BJ (cell line): Measurements from ENCODE around the gene FRMD3. TPM values are rescaled to one million over a fixed set of nuclear protein-coding genes. Genes with fewer than 3 reads are reported as not detected.

Experiments
- CTCF ChIA-PET: fragments of 350-600 bp; formaldehyde crosslinking; extraction: SDS; loops from one replicate; lab custom pipeline; 2021; ENCODE audit warnings: antibody characterized with exemption, inconsistent platforms; lab: Yijun Ruan, JAX
- POLR2A ChIA-PET: fragments of 300-600 bp; sonication (Branson Sonifier 250); formaldehyde crosslinking; extraction: SDS; loops from one replicate; lab custom pipeline; 2021; ENCODE audit warnings: antibody characterized with exemption; lab: Charles Lee
- DNase-seq: peaks from one replicate; pipeline ENCODE4 v3.0.0-alpha.2; 2011; ENCODE audit warnings: low read depth
- H3K27me3 ChIP-seq: 2 replicates; pipeline ENCODE4 v1.6.0; 2011; ENCODE audit warnings: low read length; ENCODE audit not compliant: control insufficient read depth, insufficient read depth
- H3K36me3 ChIP-seq: 2 replicates; pipeline ENCODE4 v1.5.1; 2011; ENCODE audit warnings: low read length; ENCODE audit not compliant: control insufficient read depth, insufficient read depth
- H3K4me3 ChIP-seq: 2 replicates; pipeline ENCODE4 v1.5.1; 2011; ENCODE audit warnings: low read depth, mild to moderate bottlenecking, control low read depth, low read length
- polyA plus RNA-seq: library from polyadenylated mRNA; depleted of rRNA; stranded (reverse); fragments of >200 nt; gene quantifications from 2 replicates; pipeline ENCODE4 v1.2.3, GENCODE V29; 2011
- TF ChIP-seq, protein P1 (sequence below): IDR thresholded peaks from 2 replicates; pipeline ENCODE4 v1.5.1; 2011; ENCODE audit warnings: low read depth, mild to moderate bottlenecking, control low read depth, inconsistent platforms, low read length, moderate library complexity; ENCODE audit not compliant: insufficient read depth

FRMD3 gene
- polyA plus RNA-seq, 1 experiment, result 0.10 TPM

DNA sequence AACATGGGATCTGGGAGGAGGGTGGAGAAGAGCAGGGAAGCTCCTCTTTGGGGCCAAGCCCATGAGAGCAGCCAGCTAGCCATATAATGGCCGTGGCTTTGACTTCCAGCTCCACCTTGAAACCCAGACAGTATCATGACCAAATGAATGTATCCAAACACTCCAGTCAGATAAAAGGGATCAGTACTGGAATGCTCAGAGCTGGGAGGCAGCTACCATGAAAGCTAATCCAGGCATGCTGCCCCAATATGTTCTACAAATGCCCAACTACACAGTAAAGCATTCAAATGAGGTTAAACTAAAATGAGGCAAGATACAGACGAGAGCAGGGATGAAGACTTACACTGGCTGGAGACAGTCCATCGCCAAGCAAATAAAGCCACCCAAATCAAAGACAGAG, 69.4 kb downstream of the FRMD3 start:
- CTCF ChIA-PET, result no interaction called here
- POLR2A ChIA-PET, result no interaction called here
- TF ChIP-seq, protein P1, sequence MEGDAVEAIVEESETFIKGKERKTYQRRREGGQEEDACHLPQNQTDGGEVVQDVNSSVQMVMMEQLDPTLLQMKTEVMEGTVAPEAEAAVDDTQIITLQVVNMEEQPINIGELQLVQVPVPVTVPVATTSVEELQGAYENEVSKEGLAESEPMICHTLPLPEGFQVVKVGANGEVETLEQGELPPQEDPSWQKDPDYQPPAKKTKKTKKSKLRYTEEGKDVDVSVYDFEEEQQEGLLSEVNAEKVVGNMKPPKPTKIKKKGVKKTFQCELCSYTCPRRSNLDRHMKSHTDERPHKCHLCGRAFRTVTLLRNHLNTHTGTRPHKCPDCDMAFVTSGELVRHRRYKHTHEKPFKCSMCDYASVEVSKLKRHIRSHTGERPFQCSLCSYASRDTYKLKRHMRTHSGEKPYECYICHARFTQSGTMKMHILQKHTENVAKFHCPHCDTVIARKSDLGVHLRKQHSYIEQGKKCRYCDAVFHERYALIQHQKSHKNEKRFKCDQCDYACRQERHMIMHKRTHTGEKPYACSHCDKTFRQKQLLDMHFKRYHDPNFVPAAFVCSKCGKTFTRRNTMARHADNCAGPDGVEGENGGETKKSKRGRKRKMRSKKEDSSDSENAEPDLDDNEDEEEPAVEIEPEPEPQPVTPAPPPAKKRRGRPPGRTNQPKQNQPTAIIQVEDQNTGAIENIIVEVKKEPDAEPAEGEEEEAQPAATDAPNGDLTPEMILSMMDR, result no peak

GRCh38 chr9:83466877-83467276, 71.3 kb downstream of the FRMD3 start:
- no peak overlapping the region for H3K4me3 ChIP-seq
- CTCF ChIA-PET, result interaction anchor here (0.6 to 1.9 kb wide), 2 partner anchors 11 to 222 kb away, joined by 3 to 4 read pairs; no protein-coding TSS in a partner anchor
- no peaks in the 10 kb centered on the region for H3K36me3 ChIP-seq
- no peaks in the 10 kb centered on the region for H3K27me3 ChIP-seq
- TF ChIP-seq, protein P1, result no peak
- DNase-seq, result no peak
- POLR2A ChIA-PET, result no interaction called here

More for the DNA sequence above, 69.4 kb downstream of the FRMD3 start:
- no peaks in the 10 kb centered on the region for H3K27me3 ChIP-seq
- H3K4me3 ChIP-seq, result no peak overlapping the region
- H3K36me3 ChIP-seq, result no peaks in the 10 kb centered on the region
- DNase-seq, result no peak

DNA sequence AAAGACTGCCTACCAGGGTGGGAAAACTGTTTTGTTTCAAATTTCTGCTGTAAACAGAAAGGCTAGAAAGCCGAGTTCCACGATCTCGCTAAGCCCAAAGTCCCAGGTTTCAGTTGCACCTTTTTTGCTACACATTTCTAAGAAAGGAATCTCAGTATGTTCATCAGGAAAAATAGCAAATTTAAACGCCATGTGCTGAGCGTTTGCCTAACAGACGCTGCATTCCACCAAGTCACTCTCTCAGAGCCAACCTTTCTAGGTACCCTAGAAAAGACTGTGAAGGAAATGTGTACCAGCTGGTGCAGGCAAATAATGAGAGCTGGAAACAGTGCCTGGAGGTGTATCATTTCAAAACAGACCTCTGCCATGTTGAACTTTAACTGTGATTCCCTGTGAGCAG, 71.8 kb downstream of the FRMD3 start:
- H3K27me3 ChIP-seq, result no peaks in the 10 kb centered on the region
- ChIA-PET POLR2A (no interaction called here), CTCF (interaction anchor here (1.9 kb wide), 1 partner anchor 11 kb away, joined by 4 read pairs; no protein-coding TSS in a partner anchor)
- H3K36me3 ChIP-seq, result no peaks in the 10 kb centered on the region
- TF ChIP-seq, protein P1, result no peak
- no peak overlapping the region for H3K4me3 ChIP-seq
- DNase-seq, result no peak

DNA sequence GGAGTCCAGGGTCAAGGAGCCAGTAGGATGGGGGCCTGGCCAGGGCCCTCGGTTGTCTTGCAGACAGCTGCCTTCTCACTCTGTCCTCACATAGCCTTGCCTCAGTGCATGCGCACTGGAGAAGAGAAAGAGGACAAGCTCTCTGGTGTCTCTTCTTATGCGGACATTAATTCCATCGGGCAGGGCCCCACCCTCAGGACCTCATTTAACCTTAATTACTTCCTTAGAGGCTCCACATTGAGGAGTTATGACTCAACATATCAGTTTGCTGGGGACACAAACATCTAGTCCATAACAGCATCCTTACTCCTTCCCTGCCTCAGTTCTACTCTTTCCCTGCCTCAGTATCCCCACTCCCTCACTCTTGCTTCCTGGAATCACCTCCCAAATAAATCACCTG, 78.4 kb downstream of the FRMD3 start:
- H3K4me3 ChIP-seq, result no peak overlapping the region
- TF ChIP-seq, protein P1, result no peak
- ChIA-PET POLR2A (no interaction called here), CTCF (no interaction called here)
- no peak for DNase-seq
- no peaks in the 10 kb centered on the region for H3K36me3 ChIP-seq
- no peaks in the 10 kb centered on the region for H3K27me3 ChIP-seq

DNA sequence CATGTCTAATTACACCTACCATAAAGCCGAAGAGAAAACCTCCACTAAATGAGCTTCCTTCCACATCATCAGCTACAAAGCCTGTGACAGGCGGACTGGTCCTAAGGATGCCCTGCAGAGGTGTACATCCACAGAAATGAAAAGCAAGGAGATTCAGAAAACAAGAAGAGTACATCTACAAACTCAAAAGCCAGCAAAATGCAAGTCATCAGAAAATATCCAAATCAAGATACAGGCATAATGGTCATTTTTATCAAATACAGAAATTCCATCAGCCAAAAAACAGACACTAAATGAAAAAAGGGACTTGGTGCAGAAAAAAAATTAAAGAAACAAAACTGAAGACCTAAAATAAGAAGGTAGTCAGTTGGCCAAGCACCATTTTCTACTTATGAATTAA, 79.7 kb downstream of the FRMD3 start:
- POLR2A ChIA-PET, result no interaction called here
- Histone ChIP-seq H3K27me3 (no peaks in the 10 kb centered on the region), H3K36me3 (no peaks in the 10 kb centered on the region), H3K4me3 (no peak overlapping the region)
- DNase-seq, result no peak
- CTCF ChIA-PET, result no interaction called here
- TF ChIP-seq, protein P1, result no peak
